ENCODE measurements around the gene RGCC.

GRCh38 chr13:41434831-41435520 is 22.4 kb upstream of the RGCC start:
- TF ChIP-seq CTCF (conservative IDR thresholded peaks at IDR 0.05; ENCODE audit: low read depth, low read length) (no peak), EZH2phosphoT487 (IDR thresholded peaks at IDR 0.05; ENCODE audit: borderline replicate concordance, low read length) (no peak), EZH2 (IDR thresholded peaks at IDR 0.05; ENCODE audit: low read length, unreplicated experiment) (no peak)

Data from PC-3 (cell line).